ENCODE measurements around the gene DAGLB. TPM values are rescaled to one million over a fixed set of nuclear protein-coding genes. Genes with fewer than 3 reads are reported as not detected.
A peak's percentile ranks its signal among the peaks of the same experiment; 100 is the strongest.

Gene DAGLB
- total RNA-seq, 1 donor from 2014 or later = 27.0 TPM

DNA sequence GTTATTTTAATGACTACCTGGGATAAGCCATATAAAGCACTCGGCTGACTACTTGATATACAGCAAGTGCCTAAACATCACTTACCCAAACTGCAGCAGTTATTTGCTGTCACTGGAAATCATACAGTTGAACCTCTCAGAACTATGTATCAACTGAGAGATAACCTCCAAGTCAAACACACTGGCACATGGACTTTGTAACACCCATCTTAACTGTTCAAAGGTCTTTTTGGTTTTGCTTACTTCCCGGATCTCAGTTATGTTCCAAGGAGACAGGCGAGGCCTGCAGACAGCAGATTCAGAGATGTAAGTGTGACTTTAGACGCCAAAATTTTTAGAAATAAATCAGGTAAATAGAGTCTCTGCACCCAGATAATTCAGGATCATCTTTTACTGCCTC lies 34.6 kb upstream of the DAGLB start:
- Mint-ChIP-seq H3K27me3 (no peaks in the 10 kb centered on the region), H3K4me3 (peak overlapping the region; percentile 98), H3K4me1 (ENCODE audit: unreplicated experiment) (peaks cover 36% of the 10 kb centered on the region), H3K36me3 (peaks cover 8% of the 10 kb centered on the region), H3K27ac (peak overlapping the region; percentile 99), H3K9me3 (peaks cover 5% of the 10 kb centered on the region)
- TF ChIP-seq, protein P1, sequence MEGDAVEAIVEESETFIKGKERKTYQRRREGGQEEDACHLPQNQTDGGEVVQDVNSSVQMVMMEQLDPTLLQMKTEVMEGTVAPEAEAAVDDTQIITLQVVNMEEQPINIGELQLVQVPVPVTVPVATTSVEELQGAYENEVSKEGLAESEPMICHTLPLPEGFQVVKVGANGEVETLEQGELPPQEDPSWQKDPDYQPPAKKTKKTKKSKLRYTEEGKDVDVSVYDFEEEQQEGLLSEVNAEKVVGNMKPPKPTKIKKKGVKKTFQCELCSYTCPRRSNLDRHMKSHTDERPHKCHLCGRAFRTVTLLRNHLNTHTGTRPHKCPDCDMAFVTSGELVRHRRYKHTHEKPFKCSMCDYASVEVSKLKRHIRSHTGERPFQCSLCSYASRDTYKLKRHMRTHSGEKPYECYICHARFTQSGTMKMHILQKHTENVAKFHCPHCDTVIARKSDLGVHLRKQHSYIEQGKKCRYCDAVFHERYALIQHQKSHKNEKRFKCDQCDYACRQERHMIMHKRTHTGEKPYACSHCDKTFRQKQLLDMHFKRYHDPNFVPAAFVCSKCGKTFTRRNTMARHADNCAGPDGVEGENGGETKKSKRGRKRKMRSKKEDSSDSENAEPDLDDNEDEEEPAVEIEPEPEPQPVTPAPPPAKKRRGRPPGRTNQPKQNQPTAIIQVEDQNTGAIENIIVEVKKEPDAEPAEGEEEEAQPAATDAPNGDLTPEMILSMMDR (conservative IDR thresholded peaks at IDR 0.05) = no peak
- DNase-seq (ENCODE audit: extremely low spot score, unreplicated experiment) = no peak

DNA sequence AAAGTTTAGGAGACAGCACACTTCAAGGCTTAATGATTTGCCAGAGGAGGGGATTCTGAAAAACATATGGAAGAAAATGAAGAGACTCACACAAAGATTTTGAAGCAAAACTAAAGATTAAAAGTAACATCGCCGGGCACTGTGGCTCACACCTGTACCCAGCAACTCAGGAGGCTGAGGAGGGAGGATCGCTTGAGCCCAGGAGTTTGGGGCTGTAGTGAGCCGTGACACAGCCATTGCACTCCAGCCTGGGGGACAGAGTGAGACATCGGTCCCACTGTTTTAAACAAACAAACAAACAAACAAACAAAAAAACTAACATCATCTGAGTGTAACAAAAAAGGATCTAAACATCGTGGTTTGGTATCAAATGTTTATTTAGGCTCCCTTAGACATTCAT lies 33.7 kb upstream of the DAGLB start:
- H3K4me3 Mint-ChIP-seq = peak overlapping the region; percentile 76
- peak overlapping the region; percentile 67 for H3K27ac Mint-ChIP-seq

DNA sequence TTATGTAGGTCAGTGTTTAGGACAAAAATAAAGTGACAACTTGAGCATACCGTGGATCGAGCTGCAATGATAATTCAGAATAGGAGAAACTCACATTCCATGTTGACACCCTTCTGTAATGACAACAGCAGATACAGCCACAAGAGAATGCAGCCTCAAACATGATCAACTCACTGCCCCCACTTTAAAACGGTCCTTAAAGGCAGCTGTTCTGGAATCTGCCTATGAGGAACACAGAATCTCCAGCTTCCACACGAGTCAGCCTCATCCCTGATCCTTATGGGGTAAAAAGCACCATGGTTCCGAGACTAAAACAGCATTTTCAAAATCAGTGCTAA lies 32.5 kb upstream of the DAGLB start:
- peak overlapping the region; percentile 4 for H3K4me3 Mint-ChIP-seq
- H3K36me3 Mint-ChIP-seq = peaks cover 8% of the 10 kb centered on the region
- no peaks in the 10 kb centered on the region for H3K27me3 Mint-ChIP-seq
- H3K27ac Mint-ChIP-seq = peak overlapping the region; percentile 63
- DNase-seq (ENCODE audit: extremely low spot score, unreplicated experiment) = no peak
- peaks cover 48% of the 10 kb centered on the region for H3K4me1 Mint-ChIP-seq (ENCODE audit: unreplicated experiment)
- H3K9me3 Mint-ChIP-seq = peaks cover 5% of the 10 kb centered on the region
- TF ChIP-seq, protein P1 (conservative IDR thresholded peaks at IDR 0.05) = no peak

More for the DNA sequence above, 33.7 kb upstream of the DAGLB start:
- TF ChIP-seq, protein P1 (conservative IDR thresholded peaks at IDR 0.05) = no peak
- Mint-ChIP-seq H3K9me3 (peaks cover 5% of the 10 kb centered on the region), H3K4me1 (ENCODE audit: unreplicated experiment) (peaks cover 43% of the 10 kb centered on the region), H3K36me3 (peaks cover 8% of the 10 kb centered on the region), H3K27me3 (no peaks in the 10 kb centered on the region)
- no peak for DNase-seq (ENCODE audit: extremely low spot score, unreplicated experiment)

DNA sequence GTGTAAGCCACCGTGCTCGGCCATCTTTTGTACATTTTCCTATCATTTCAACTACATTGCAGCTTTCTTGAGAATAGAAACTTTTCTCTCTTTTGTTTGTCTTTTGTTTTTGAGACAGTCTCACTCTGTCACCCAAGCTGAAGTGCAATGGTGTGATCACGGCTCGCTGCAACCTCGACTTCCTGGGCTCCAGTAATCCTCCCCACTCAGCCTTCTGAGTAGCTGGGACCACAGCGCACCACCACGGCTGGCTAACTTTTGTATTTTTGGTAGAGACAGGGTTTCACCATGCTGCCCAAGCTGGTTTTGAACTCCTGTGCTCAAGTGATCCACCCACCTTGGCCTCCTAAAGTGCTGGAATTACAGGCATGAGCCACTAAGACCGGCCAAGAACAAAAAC lies 31.3 kb upstream of the DAGLB start:
- H3K4me1 Mint-ChIP-seq (ENCODE audit: unreplicated experiment) = peaks cover 42% of the 10 kb centered on the region
- H3K36me3 Mint-ChIP-seq = peaks cover 8% of the 10 kb centered on the region
- no peak overlapping the region for H3K4me3 Mint-ChIP-seq
- no peaks in the 10 kb centered on the region for H3K9me3 Mint-ChIP-seq
- TF ChIP-seq, protein P1 (conservative IDR thresholded peaks at IDR 0.05) = no peak
- no peak overlapping the region for H3K27ac Mint-ChIP-seq
- H3K27me3 Mint-ChIP-seq = no peaks in the 10 kb centered on the region
- DNase-seq (ENCODE audit: extremely low spot score, unreplicated experiment) = no peak

DNA sequence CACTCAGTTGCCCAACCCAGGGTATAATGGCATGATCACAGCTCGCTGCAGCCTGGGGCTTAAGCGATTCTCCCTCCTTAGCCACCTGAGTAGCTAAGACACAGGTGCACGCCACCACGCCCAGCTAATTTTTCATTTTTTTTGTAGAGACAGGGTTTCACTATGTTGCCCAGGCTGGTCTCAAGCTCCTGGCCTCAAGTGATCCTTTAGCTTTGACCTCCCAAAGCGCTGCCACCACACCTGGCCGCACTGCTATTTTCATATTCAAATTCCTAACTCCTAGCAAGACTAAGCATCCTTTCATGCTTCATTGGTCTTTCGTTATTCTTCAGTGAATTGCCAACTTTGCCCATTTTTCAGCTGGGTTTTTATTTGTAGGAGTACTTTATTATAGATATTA lies 30.4 kb upstream of the DAGLB start:
- Mint-ChIP-seq H3K9me3 (no peaks in the 10 kb centered on the region), H3K27ac (peak overlapping the region; percentile 8)

More for the DNA sequence above, 30.4 kb upstream of the DAGLB start:
- Mint-ChIP-seq H3K4me3 (no peak overlapping the region), H3K36me3 (peaks cover 8% of the 10 kb centered on the region), H3K27me3 (no peaks in the 10 kb centered on the region), H3K4me1 (ENCODE audit: unreplicated experiment) (peaks cover 42% of the 10 kb centered on the region)
- DNase-seq (ENCODE audit: extremely low spot score, unreplicated experiment) = no peak
- TF ChIP-seq, protein P1 (conservative IDR thresholded peaks at IDR 0.05) = no peak

Measured in type B pancreatic cell (in vitro differentiated cells).